SK-N-SH (cell line): Measurements from ENCODE around the gene SFMBT2.

Experiments used
- FOXJ3 ChIP-seq: sonication (generic); formaldehyde crosslinking; IDR thresholded peaks from 2 replicates; pipeline ENCODE4 v1.5.1; 2020; ENCODE audit warnings: mild to moderate bottlenecking, missing genetic modification reagents
- GABPA ChIP-seq: IDR thresholded peaks from 2 replicates; pipeline ENCODE4 v1.4.0; 2012; ENCODE audit warnings: low read depth, mild to moderate bottlenecking
- SIN3A ChIP-seq: IDR thresholded peaks from 2 replicates; pipeline ENCODE4 v1.6.1; 2012; ENCODE audit warnings: low read depth, mild to moderate bottlenecking, low read length, moderate library complexity, borderline replicate concordance
- YY1 ChIP-seq: IDR thresholded peaks from 2 replicates; pipeline ENCODE4 v1.4.0; 2012; ENCODE audit warnings: low read depth, mild to moderate bottlenecking

GRCh38 chr10:7340179-7340874, 70.5 kb downstream of the SFMBT2 start:
- no peak for TF ChIP-seq FOXJ3 (CRISPR knock-in tag)
- TF ChIP-seq SIN3A = no peak
- TF ChIP-seq GABPA = no peak
- TF ChIP-seq YY1 = no peak
